OCI-LY7 (cell line): ENCODE data around the gene C8B.

Source experiments
- EZH2phosphoT487 ChIP-seq: fragments of 200-600 bp; sonication (generic); IDR thresholded peaks from 2 replicates; pipeline ENCODE4 v1.6.1; 2018; ENCODE audit warnings: low read depth, borderline replicate concordance, mild to moderate bottlenecking, mixed run types, antibody characterized with exemption, low read length, moderate library complexity, mixed read lengths
- TF ChIP-seq, protein P1 (sequence below): fragments of 200-600 bp; sonication (generic); conservative IDR thresholded peaks from 2 replicates; pipeline ENCODE4 v1.5.1; 2014; ENCODE audit warnings: mild to moderate bottlenecking, antibody characterized with exemption, low read length, moderate library complexity, mixed read lengths

GRCh38 chr1:56916630-56917029 lies 49.2 kb downstream of the C8B start:
- TF ChIP-seq, protein P1, sequence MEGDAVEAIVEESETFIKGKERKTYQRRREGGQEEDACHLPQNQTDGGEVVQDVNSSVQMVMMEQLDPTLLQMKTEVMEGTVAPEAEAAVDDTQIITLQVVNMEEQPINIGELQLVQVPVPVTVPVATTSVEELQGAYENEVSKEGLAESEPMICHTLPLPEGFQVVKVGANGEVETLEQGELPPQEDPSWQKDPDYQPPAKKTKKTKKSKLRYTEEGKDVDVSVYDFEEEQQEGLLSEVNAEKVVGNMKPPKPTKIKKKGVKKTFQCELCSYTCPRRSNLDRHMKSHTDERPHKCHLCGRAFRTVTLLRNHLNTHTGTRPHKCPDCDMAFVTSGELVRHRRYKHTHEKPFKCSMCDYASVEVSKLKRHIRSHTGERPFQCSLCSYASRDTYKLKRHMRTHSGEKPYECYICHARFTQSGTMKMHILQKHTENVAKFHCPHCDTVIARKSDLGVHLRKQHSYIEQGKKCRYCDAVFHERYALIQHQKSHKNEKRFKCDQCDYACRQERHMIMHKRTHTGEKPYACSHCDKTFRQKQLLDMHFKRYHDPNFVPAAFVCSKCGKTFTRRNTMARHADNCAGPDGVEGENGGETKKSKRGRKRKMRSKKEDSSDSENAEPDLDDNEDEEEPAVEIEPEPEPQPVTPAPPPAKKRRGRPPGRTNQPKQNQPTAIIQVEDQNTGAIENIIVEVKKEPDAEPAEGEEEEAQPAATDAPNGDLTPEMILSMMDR = no peak
- TF ChIP-seq EZH2phosphoT487 = no peak
